GM21737 (cell line): Measurements from ENCODE around the gene GGA3.
A peak's percentile ranks its signal among the peaks of the same experiment; 100 is the strongest.
"Not testable (repeated sequence)": the region's sequence is repeated elsewhere in the genome, so short reads cannot be mapped to it uniquely, and the experiment has no call there.

Experiments
- ATAC-seq: cut with Tn5 transposase; IDR thresholded peaks from one replicate; pipeline ENCODE4 v1.9.1; 2021; ENCODE audit warnings: mild to moderate bottlenecking, moderate library complexity; ENCODE audit not compliant: unreplicated experiment

GGA3 gene

GRCh38 chr17:75272848-75273184, 11.4 kb upstream of the GGA3 start:
- ATAC-seq: no peak

- ATAC-seq: no peak
These were observed 10.8 kb upstream of the GGA3 start for GRCh38 chr17:75271955-75272847.

GRCh38 chr17:75271233-75271954, 10.0 kb upstream of the GGA3 start:
- peak; percentile 63 for ATAC-seq

- ATAC-seq: peak; percentile 19
These were observed 9.5 kb upstream of the GGA3 start, which contains the start of gene MIF4GD for GRCh38 chr17:75270966-75271232. MIF4GD (minus strand) TSS chr17:75271231; CDS start chr17:75270195, 1,036 bp downstream.

- peak; percentile 28 for ATAC-seq
These were observed 9.0 kb upstream of the GGA3 start for GRCh38 chr17:75270218-75270965.

- ATAC-seq: no peak
These were observed 8.4 kb upstream of the GGA3 start for GRCh38 chr17:75269844-75270217.

- no peak for ATAC-seq
These were observed 6.2 kb upstream of the GGA3 start for GRCh38 chr17:75267411-75268232.

- no peak for ATAC-seq
These were observed 5.7 kb upstream of the GGA3 start for GRCh38 chr17:75267153-75267410.

GRCh38 chr17:75266316-75267152, 5.1 kb upstream of the GGA3 start:
- no peak for ATAC-seq

- no peak for ATAC-seq
These were observed 4.4 kb upstream of the GGA3 start for GRCh38 chr17:75265614-75266315.

- ATAC-seq: no peak
These were observed 1.6 kb upstream of the GGA3 start for GRCh38 chr17:75263055-75263454.

GRCh38 chr17:75262112-75262606, 753 bp upstream of the GGA3 start:
- peak; percentile 4 for ATAC-seq

- peak; percentile 20 for ATAC-seq
These were observed 618 bp downstream of the GGA3 start for GRCh38 chr17:75260641-75261335.

GRCh38 chr17:75257228-75257627, 4.2 kb downstream of the GGA3 start:
- ATAC-seq: not testable (repeated sequence)

GRCh38 chr17:75255954-75256698, 5.3 kb downstream of the GGA3 start:
- not testable (repeated sequence) for ATAC-seq

GRCh38 chr17:75252039-75252816, 9.2 kb downstream of the GGA3 start:
- ATAC-seq: no peak

- peak; percentile 77 for ATAC-seq
These were observed 11.4 kb downstream of the GGA3 start for GRCh38 chr17:75250009-75250471.
